Measurements from ENCODE around the gene KREMEN1.

- TF ChIP-seq CTCF (IDR thresholded peaks at IDR 0.05 in 2 of 3, conservative IDR thresholded peaks at IDR 0.05 in 1 of 3; ENCODE audit: borderline replicate concordance in 1 of 3, insufficient read depth in 1 of 3, low read depth in 2 of 3, low read length in 2 of 3) (no peak), EZH2phosphoT487 (IDR thresholded peaks at IDR 0.05; ENCODE audit: borderline replicate concordance) (no peak), CEBPB (IDR thresholded peaks at IDR 0.05; ENCODE audit: low read depth) (no peak), POLR2A (IDR thresholded peaks at IDR 0.05; ENCODE audit: borderline replicate concordance, extremely low read depth, insufficient read depth, insufficient read length) (no peak), EZH2 (IDR thresholded peaks at IDR 0.05) (no peak), ZNF274 (IDR thresholded peaks at IDR 0.05; ENCODE audit: low read depth, low read length) (no peak), POLR2AphosphoS5 (IDR thresholded peaks at IDR 0.05; ENCODE audit: low read depth, low read length) (no peak), REST (IDR thresholded peaks at IDR 0.05; ENCODE audit: low read depth) (no peak), YY1 (IDR thresholded peaks at IDR 0.05; ENCODE audit: extremely low read depth, insufficient replicate concordance, low read depth, low read length) (no peak), SRF (IDR thresholded peaks at IDR 0.05; ENCODE audit: low read depth) (no peak), ATF3 (IDR thresholded peaks at IDR 0.05) (no peak)
Observed at GRCh38 chr22:29129808-29130140, 56.9 kb downstream of the KREMEN1 start.
